ENCODE data around the gene SAMD10. TPM values are rescaled to one million over a fixed set of nuclear protein-coding genes. Genes with fewer than 3 reads are reported as not detected.

Gene SAMD10
- total and polyA plus RNA-seq, 3 donors from 2014 or later: 3.9 to 10.7 (median 6.2) TPM

DNA sequence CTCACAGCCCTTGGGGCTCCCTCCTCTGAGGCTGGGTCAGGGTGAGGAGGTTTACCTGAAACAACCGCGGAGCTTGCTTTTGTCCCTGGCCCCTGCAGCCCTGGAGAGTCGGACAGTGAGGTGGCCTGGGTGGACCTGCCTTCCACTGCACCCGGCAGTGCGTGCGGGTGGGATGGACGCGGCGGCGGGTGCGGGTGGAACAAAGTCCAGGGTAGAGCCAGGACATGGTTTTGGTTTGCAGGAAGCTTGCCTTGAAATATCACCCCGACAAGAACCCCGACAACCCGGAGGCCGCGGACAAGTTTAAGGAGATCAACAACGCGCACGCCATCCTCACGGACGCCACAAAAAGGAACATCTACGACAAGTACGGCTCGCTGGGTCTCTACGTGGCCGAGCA, 50.4 kb downstream of the SAMD10 start:
- H3K36me3 ChIP-seq (ENCODE audit: low read depth, missing control alignments): no peaks in the 10 kb centered on the region
- intact Hi-C loops (cut with DNase I; ENCODE audit: low total_unique reads): no loop called here
- H3K27ac ChIP-seq: no peak overlapping the region
- no peak overlapping the region for H3K4me3 ChIP-seq
- WGBS, 2 donors: 95 to 97% methylated on average over 24 to 26 of the region's 26 CpGs
- H3K27me3 ChIP-seq: no peaks in the 10 kb centered on the region
- TF ChIP-seq, protein P1, sequence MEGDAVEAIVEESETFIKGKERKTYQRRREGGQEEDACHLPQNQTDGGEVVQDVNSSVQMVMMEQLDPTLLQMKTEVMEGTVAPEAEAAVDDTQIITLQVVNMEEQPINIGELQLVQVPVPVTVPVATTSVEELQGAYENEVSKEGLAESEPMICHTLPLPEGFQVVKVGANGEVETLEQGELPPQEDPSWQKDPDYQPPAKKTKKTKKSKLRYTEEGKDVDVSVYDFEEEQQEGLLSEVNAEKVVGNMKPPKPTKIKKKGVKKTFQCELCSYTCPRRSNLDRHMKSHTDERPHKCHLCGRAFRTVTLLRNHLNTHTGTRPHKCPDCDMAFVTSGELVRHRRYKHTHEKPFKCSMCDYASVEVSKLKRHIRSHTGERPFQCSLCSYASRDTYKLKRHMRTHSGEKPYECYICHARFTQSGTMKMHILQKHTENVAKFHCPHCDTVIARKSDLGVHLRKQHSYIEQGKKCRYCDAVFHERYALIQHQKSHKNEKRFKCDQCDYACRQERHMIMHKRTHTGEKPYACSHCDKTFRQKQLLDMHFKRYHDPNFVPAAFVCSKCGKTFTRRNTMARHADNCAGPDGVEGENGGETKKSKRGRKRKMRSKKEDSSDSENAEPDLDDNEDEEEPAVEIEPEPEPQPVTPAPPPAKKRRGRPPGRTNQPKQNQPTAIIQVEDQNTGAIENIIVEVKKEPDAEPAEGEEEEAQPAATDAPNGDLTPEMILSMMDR (IDR thresholded peaks at IDR 0.05): no peak
- TF ChIP-seq POLR2A (IDR thresholded peaks at IDR 0.05): no peak
- H3K4me1 ChIP-seq: peaks cover 20% of the 10 kb centered on the region
- H3K9me3 ChIP-seq: no peaks in the 10 kb centered on the region
- no peak for DNase-seq

DNA sequence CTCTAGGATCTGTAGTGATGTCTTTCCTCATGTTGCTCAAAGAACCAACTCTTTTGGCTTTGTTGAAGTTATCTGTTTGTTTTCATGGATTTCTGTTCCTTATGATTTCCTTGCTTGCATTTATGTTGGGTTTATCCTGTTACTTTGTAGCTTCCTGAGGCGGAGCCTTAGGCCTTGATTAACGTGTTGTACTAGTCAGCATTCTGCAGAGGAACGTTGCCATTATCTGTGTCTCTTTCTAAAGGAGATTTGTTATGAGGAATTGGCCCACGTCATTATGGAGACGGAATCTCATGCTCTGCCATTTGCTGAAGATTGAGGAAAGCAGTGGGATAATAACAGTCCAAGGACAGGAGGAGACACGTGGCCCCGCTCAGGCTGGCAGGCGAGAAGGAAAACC, 53.1 kb downstream of the SAMD10 start:
- intact Hi-C loops (cut with DNase I; ENCODE audit: low total_unique reads): no loop called here

DNA sequence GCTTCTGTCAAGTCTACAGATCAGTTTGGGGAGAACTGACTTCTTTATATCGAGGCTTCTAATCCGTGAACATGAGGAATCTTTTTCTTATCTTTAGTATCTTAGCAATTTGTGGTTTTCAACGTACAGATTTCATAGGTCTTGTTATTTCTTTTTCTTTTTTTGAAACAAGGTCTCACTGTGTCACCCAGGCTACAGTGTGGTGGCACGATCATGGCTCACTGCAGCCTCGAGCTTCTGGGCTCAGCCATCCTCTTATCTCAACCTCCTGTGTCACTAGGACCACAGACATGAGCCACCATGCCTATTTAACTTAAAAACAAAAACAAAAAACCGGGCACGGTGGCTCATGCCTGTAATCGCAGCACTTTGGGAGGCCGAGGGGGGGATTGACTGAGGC, 55.2 kb downstream of the SAMD10 start:
- 78 to 84% methylated on average over 9 of the region's 9 CpGs for WGBS, 2 donors
- H3K27ac ChIP-seq: peak overlapping the region in 1 of 2 donors; percentile 43
- no peaks in the 10 kb centered on the region for H3K9me3 ChIP-seq
- no peaks in the 10 kb centered on the region for H3K36me3 ChIP-seq (ENCODE audit: low read depth, missing control alignments)
- no peaks in the 10 kb centered on the region for H3K27me3 ChIP-seq
- peaks cover 20% of the 10 kb centered on the region for H3K4me1 ChIP-seq
- intact Hi-C loops (cut with DNase I; ENCODE audit: low total_unique reads): no loop called here
- DNase-seq: no peak
- TF ChIP-seq POLR2A (IDR thresholded peaks at IDR 0.05): no peak
- TF ChIP-seq, protein P1 (IDR thresholded peaks at IDR 0.05): no peak
- no peak overlapping the region for H3K4me3 ChIP-seq

More for the DNA sequence above, 53.1 kb downstream of the SAMD10 start:
- Histone ChIP-seq H3K9me3 (no peaks in the 10 kb centered on the region), H3K27me3 (no peaks in the 10 kb centered on the region), H3K27ac (peak overlapping the region; percentile 69 to 82), H3K4me3 (no peak overlapping the region), H3K36me3 (ENCODE audit: low read depth, missing control alignments) (no peaks in the 10 kb centered on the region), H3K4me1 (peaks cover 20% of the 10 kb centered on the region)
- peak; percentile 87 for DNase-seq
- TF ChIP-seq, protein P1 (IDR thresholded peaks at IDR 0.05): no peak
- TF ChIP-seq POLR2A (IDR thresholded peaks at IDR 0.05): no peak
- 38 to 52% methylated on average over 8 of the region's 8 CpGs for WGBS, 2 donors

MicroRNA genes within 50 kb of the gene (microRNA counts, 767-probe panel; counts per million panel counts)
- microRNA hsa-miR-1914-5p (0 to 152 counts per million in 2 donors), microRNA hsa-miR-647 (0 to 152 counts per million in 2 donors)

Small RNAs within 50 kb of the gene (microRNA-seq; reads per million reads assigned to microRNA genes)
- 0 reads per million in 2 donors for gene MIR1914 (ENCODE audit: borderline number of aligned reads in 2 of 2, borderline replicate concordance in 1 of 2)
- 0 to 0.70 reads per million in 2 donors for gene MIR647 (ENCODE audit: borderline number of aligned reads in 2 of 2, borderline replicate concordance in 1 of 2)

Small RNAs within 50 kb of the gene (small RNA-seq; reads per million reads assigned to genes)
- 0 reads per million in 2 donors for gene MIR647

Other genes with a start within 250 kb of the SAMD10 start
- 10 to 100 TPM; 41.4 to 47.4 TPM for gene LIME1, start 243.0 kb downstream of the SAMD10 start, total RNA-seq
- gene LIME1, start 243.0 kb downstream of the SAMD10 start, polyA plus RNA-seq (ENCODE audit: insufficient read depth, low read depth, low replicate concordance): 5.6 TPM
- gene SLC2A4RG, start 239.9 kb downstream of the SAMD10 start, total RNA-seq: 100 to 1,000 TPM; 123 to 141 TPM
- 64.4 TPM for gene SLC2A4RG, start 239.9 kb downstream of the SAMD10 start, polyA plus RNA-seq (ENCODE audit: insufficient read depth, low read depth, low replicate concordance)
- gene ZBTB46, start 148.4 kb downstream of the SAMD10 start, total RNA-seq: 10 to 100 TPM; 12.5 to 15.4 TPM
- 5.2 TPM for gene ZBTB46, start 148.4 kb downstream of the SAMD10 start, polyA plus RNA-seq (ENCODE audit: insufficient read depth, low read depth, low replicate concordance)
- gene ABHD16B, start 118.1 kb downstream of the SAMD10 start, total RNA-seq: 10 to 100 TPM; 13.8 to 20.9 TPM
- gene ABHD16B, start 118.1 kb downstream of the SAMD10 start, polyA plus RNA-seq (ENCODE audit: insufficient read depth, low read depth, low replicate concordance): 10.8 TPM
- gene TPD52L2, start 114.4 kb downstream of the SAMD10 start, total RNA-seq: 100 to 1,000 TPM; 100 to 132 TPM
- 89.9 TPM for gene TPD52L2, start 114.4 kb downstream of the SAMD10 start, polyA plus RNA-seq (ENCODE audit: insufficient read depth, low read depth, low replicate concordance)
- gene DNAJC5, start 84.5 kb downstream of the SAMD10 start, total RNA-seq: 10 to 100 TPM; 58.2 to 64.8 TPM
- gene DNAJC5, start 84.5 kb downstream of the SAMD10 start, polyA plus RNA-seq (ENCODE audit: insufficient read depth, low read depth, low replicate concordance): 35.6 TPM
- gene UCKL1, start 23.2 kb downstream of the SAMD10 start, total RNA-seq: 10 to 100 TPM; 72.6 to 78.0 TPM
- 35.0 TPM for gene UCKL1, start 23.2 kb downstream of the SAMD10 start, polyA plus RNA-seq (ENCODE audit: insufficient read depth, low read depth, low replicate concordance)
- gene ZNF512B, start 9.7 kb downstream of the SAMD10 start, total RNA-seq: 10 to 100 TPM; 24.5 to 27.6 TPM
- 16.7 TPM for gene ZNF512B, start 9.7 kb downstream of the SAMD10 start, polyA plus RNA-seq (ENCODE audit: insufficient read depth, low read depth, low replicate concordance)
- 100 to 1,000 TPM; 107 to 114 TPM for gene PRPF6, start 1.5 kb upstream of the SAMD10 start, total RNA-seq
- 106 TPM for gene PRPF6, start 1.5 kb upstream of the SAMD10 start, polyA plus RNA-seq (ENCODE audit: insufficient read depth, low read depth, low replicate concordance)
- gene C20orf204, start 56.5 kb upstream of the SAMD10 start, total RNA-seq: 1 to 10 TPM; 4.5 to 8.3 TPM
- 2.9 TPM for gene C20orf204, start 56.5 kb upstream of the SAMD10 start, polyA plus RNA-seq (ENCODE audit: insufficient read depth, low read depth, low replicate concordance)
- 10 to 100 TPM in 1 of 2 donors, 1 to 10 TPM in 1; 6.1 to 17.1 TPM for gene SOX18, start 70.0 kb upstream of the SAMD10 start, total RNA-seq
- 7.9 TPM for gene SOX18, start 70.0 kb upstream of the SAMD10 start, polyA plus RNA-seq (ENCODE audit: insufficient read depth, low read depth, low replicate concordance)
- gene TCEA2, start 83.6 kb upstream of the SAMD10 start, total RNA-seq: 100 to 1,000 TPM in 1 of 2 donors, 10 to 100 TPM in 1; 94.5 to 126 TPM
- 171 TPM for gene TCEA2, start 83.6 kb upstream of the SAMD10 start, polyA plus RNA-seq (ENCODE audit: insufficient read depth, low read depth, low replicate concordance)
- gene RGS19, start 99.9 kb upstream of the SAMD10 start, total RNA-seq: 10 to 100 TPM in 1 of 2 donors, 1 to 10 TPM in 1; 4.4 to 10.4 TPM
- 7.3 TPM for gene RGS19, start 99.9 kb upstream of the SAMD10 start, polyA plus RNA-seq (ENCODE audit: insufficient read depth, low read depth, low replicate concordance)
- gene OPRL1, start 100.4 kb upstream of the SAMD10 start, total RNA-seq: 1 to 10 TPM; 6.0 to 7.7 TPM
- gene OPRL1, start 100.4 kb upstream of the SAMD10 start, polyA plus RNA-seq (ENCODE audit: insufficient read depth, low read depth, low replicate concordance): 9.4 TPM
- gene LKAAEAR1, start 104.8 kb upstream of the SAMD10 start, total RNA-seq: 10 to 100 TPM; 45.3 to 89.9 TPM
- gene LKAAEAR1, start 104.8 kb upstream of the SAMD10 start, polyA plus RNA-seq (ENCODE audit: insufficient read depth, low read depth, low replicate concordance): 6.6 TPM
- gene NPBWR2, start 127.9 kb upstream of the SAMD10 start, total RNA-seq: under 1 TPM in 1 of 2 donors, not detected in 1; 0.19 TPM
- gene NPBWR2, start 127.9 kb upstream of the SAMD10 start, polyA plus RNA-seq (ENCODE audit: insufficient read depth, low read depth, low replicate concordance): not detected
- gene MYT1, start 184.8 kb upstream of the SAMD10 start, total RNA-seq: 10 to 100 TPM in 1 of 2 donors, 1 to 10 TPM in 1; 1.7 to 22.2 TPM
- 2.9 TPM for gene MYT1, start 184.8 kb upstream of the SAMD10 start, polyA plus RNA-seq (ENCODE audit: insufficient read depth, low read depth, low replicate concordance)

Data from testis (tissue), 3 donors.